GM12878 (cell line): ENCODE data around the gene CD1D. TPM values are rescaled to one million over a fixed set of nuclear protein-coding genes. Genes with fewer than 3 reads are reported as not detected.

Experiments
- ATAC-seq: fragments of 200-7000 bp; cut with Tn5 transposase; 3 replicates; pipeline ENCODE4 v1.9.1; 2020; ENCODE audit warnings: mild to moderate bottlenecking, moderate library complexity
- BruUV-seq: library from RNA; stranded (reverse); fragments of 400-500 nt; replicated peaks from 2 replicates; lab custom pipeline; 2021; lab: Mats Ljungman, UMichigan
- CTCF ChIA-PET: fragments of 300-600 bp; sonication (Branson Sonifier 250); formaldehyde crosslinking; extraction: SDS; loops from one replicate; lab custom pipeline; 2021; ENCODE audit warnings: inconsistent platforms; lab: Yijun Ruan, JAX
- POLR2A ChIA-PET: fragments of 350-600 bp; formaldehyde crosslinking; extraction: SDS; loops from one replicate; lab custom pipeline; 2021; ENCODE audit warnings: inconsistent platforms; lab: Charles Lee
- RAD21 ChIA-PET: fragments of 300-600 bp; sonication (Branson Sonifier 250); formaldehyde crosslinking; loops from one replicate; lab custom pipeline; 2023; ENCODE audit warnings: antibody characterized with exemption; ENCODE audit not compliant: unreplicated experiment; lab: Charles Lee
- SMC1A ChIA-PET: fragments of 300-600 bp; sonication (Branson Sonifier 250); formaldehyde crosslinking; loops from one replicate; lab custom pipeline; 2023; ENCODE audit not compliant: unreplicated experiment, uncharacterized antibody; lab: Charles Lee
- DNase-seq: peaks from one replicate; pipeline ENCODE4 v3.0.0-alpha.2; 2011; ENCODE audit warnings: low read depth, low spot score
- FAIRE-seq: peaks from 3 replicates; lab custom pipeline; 2011; peaks lifted over from hg19 to GRCh38; lab: Jason Lieb, UNC
- H2AFZ ChIP-seq: 2 replicates; pipeline ENCODE4 v1.6.0; 2011; ENCODE audit warnings: low read depth, low read length, control low read depth; ENCODE audit not compliant: control insufficient read depth
- H3K27ac ChIP-seq: 2 replicates; pipeline ENCODE4 v1.5.1; 2011; ENCODE audit warnings: control low read depth; ENCODE audit not compliant: control insufficient read depth, insufficient read depth
- H3K27me3 ChIP-seq, 2 experiments: replicated peaks in 1 of 2; 2 replicates each; pipeline versions ENCODE4 v1.6.0 to v1.6.1; 2011; ENCODE audit warnings: low read length in 1 of 2; ENCODE audit not compliant: control insufficient read depth in 2 of 2, insufficient read depth in 2 of 2
- H3K36me3 ChIP-seq, 2 experiments: 2 replicates each; pipeline ENCODE4 v1.5.1; 2011; ENCODE audit warnings: low read length in 1 of 2; ENCODE audit not compliant: control insufficient read depth in 2 of 2, insufficient read depth in 2 of 2
- H3K4me1 ChIP-seq: 2 replicates; pipeline ENCODE4 v1.6.1; 2011; ENCODE audit warnings: mild to moderate bottlenecking, low read length, moderate library complexity, mixed read lengths; ENCODE audit not compliant: control insufficient read depth, insufficient read depth
- H3K4me2 ChIP-seq: 2 replicates; pipeline ENCODE4 v1.6.0; 2011; ENCODE audit warnings: control low read depth; ENCODE audit not compliant: control insufficient read depth, insufficient read depth
- H3K4me3 ChIP-seq: fragments of 200-600 bp; sonication (generic); 2 replicates; pipeline ENCODE4 v1.5.1; 2016
- H3K79me2 ChIP-seq: 2 replicates; pipeline ENCODE4 v1.6.0; 2011; ENCODE audit warnings: low read length; ENCODE audit not compliant: control insufficient read depth, insufficient read depth
- H3K9ac ChIP-seq: 2 replicates; pipeline ENCODE4 v1.8.0; 2011; ENCODE audit warnings: low read length, control low read depth, mixed read lengths; ENCODE audit not compliant: control insufficient read depth, insufficient read depth
- H3K9me3 ChIP-seq: replicated peaks from 3 replicates; pipeline ENCODE4 v1.5.1; 2011; ENCODE audit warnings: mild to moderate bottlenecking, low read length; ENCODE audit not compliant: control insufficient read depth, insufficient read depth
- H4K20me1 ChIP-seq: 2 replicates; pipeline ENCODE4 v1.6.0; 2011; ENCODE audit not compliant: control insufficient read depth, insufficient read depth
- EGR1 ChIP-seq, 2 experiments: IDR thresholded peaks; 1 replicate in 1 of 2; 2 replicates in 1 of 2; pipeline ENCODE4 v1.6.1; 2011 to 2012; ENCODE audit warnings: low read depth in 2 of 2, low read length in 2 of 2, borderline replicate concordance in 1 of 2, mild to moderate bottlenecking in 1 of 2, moderate library complexity in 1 of 2
- EP300 ChIP-seq, 2 experiments: fragments of 150-350 bp in 1 of 2; IDR thresholded peaks; 2 replicates each; pipeline ENCODE4 v1.6.1; 2011 to 2012; ENCODE audit warnings: low read depth in 2 of 2, low read length in 2 of 2, borderline replicate concordance in 1 of 2, improper control_type of control experiment in 1 of 2, inconsistent platforms in 1 of 2; ENCODE audit not compliant: control insufficient read depth in 1 of 2
- LARP7 ChIP-seq: fragments of 450-650 bp; IDR thresholded peaks from 2 replicates; pipeline ENCODE4 v1.6.1; 2017; ENCODE audit warnings: mild to moderate bottlenecking
- NFYB ChIP-seq: IDR thresholded peaks from 2 replicates; pipeline ENCODE4 v1.6.1; 2011; ENCODE audit warnings: low read depth, mild to moderate bottlenecking, low read length, improper control_type of control experiment, moderate library complexity; ENCODE audit not compliant: insufficient read depth
- RBBP5 ChIP-seq: fragments of 200-600 bp; sonication (generic); conservative IDR thresholded peaks from 2 replicates; pipeline ENCODE4 v1.6.1; 2016
- SMARCA5 ChIP-seq: fragments of 450-650 bp; IDR thresholded peaks from 2 replicates; pipeline ENCODE4 v1.6.1; 2017; ENCODE audit warnings: mild to moderate bottlenecking
- ZBTB11 ChIP-seq: fragments of 450-650 bp; formaldehyde crosslinking; IDR thresholded peaks from 2 replicates; pipeline ENCODE4 v1.5.0; 2022; ENCODE audit warnings: mild to moderate bottlenecking, missing genetic modification characterization
- WGBS: methylation state at CpG from one replicate; pipeline ENCODE4 v1.1.6; 2016; ENCODE audit warnings: low lambda C conversion rate; ENCODE audit not compliant: insufficient replicate concordance, insufficient coverage; ENCODE audit errors: missing lambda C conversion rate; 5-methylcytosine and 5-hydroxymethylcytosine counted together
- in situ Hi-C: fragments of 300-500 bp; cut with MboI; formaldehyde crosslinking; loops from 9 replicates; pipeline ENCODE4 v1.14.3; 2018; ENCODE audit warnings: mixed read lengths
- intact Hi-C: fragments of 100-400 bp; cut with micrococcal nuclease; formaldehyde crosslinking; loops from one replicate; pipeline ENCODE4 v1.14.2; 2022; ENCODE audit not compliant: unreplicated experiment
- polyA plus RNA-seq, 11 experiments: library from polyadenylated mRNA; depleted of rRNA in 4 of 11; unstranded in 6 of 11; stranded (reverse) in 5 of 11; fragments of >200 nt; fragmentation: Nextera tagmentation in 4 of 11; fragmentation: Illumina TruSeq in 1 of 11; extraction: Ambion mirVana in 4 of 11; extraction: Trizol in 1 of 11; gene quantifications; 1 replicate in 1 of 11; 2 replicates in 10 of 11; pipeline versions ENCODE4 v1.2.1 to v1.2.3, GENCODE V29; 2011 to 2016; ENCODE audit warnings: inconsistent platforms in 2 of 11, missing spikeins in 2 of 11, low read depth in 1 of 11
- total RNA-seq, 4 experiments: library from RNA; depleted of rRNA in 3 of 4; stranded (reverse); fragments of >200 nt in 3 of 4; fragmentation: Illumina TruSeq in 1 of 4; extraction: Trizol in 1 of 4; gene quantifications; 2 replicates each; pipeline versions ENCODE4 v1.2.1 to v1.2.3, GENCODE V29; 2013 to 2021

Gene CD1D
- total and polyA plus RNA-seq, 10 of the 15 experiments (the other 5 are each of a cell fraction or from before 2014, with no cell fraction given), result 0.21 to 1.4 (median 0.73) TPM; not detected in 2

DNA sequence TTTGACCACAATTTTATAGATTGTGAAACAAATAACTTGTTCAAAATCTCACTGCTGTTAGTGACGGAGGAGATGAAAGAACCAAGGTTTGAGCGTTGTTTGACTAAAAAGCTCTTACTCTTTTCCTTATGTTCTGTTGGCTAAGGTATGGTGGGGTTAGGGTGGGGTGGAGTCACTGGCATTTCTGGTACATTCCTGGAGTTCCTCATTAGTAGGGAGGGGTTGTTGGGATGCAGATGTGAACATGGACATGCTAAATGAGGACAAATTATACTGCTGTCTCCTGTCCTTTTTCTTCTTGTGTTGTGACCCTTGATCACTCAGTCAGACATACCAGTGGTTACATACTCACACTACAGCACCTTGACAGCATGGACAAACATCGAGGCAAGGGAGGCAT, 26.2 kb upstream of the CD1D start (continued):
- TF ChIP-seq EGR1 (IDR thresholded peaks at IDR 0.05; ENCODE audit: borderline replicate concordance in 1 of 2, low read depth in 2 of 2, low read length in 2 of 2), result no peak
- TF ChIP-seq EP300 (IDR thresholded peaks at IDR 0.05; ENCODE audit: borderline replicate concordance in 1 of 2, control insufficient read depth in 1 of 2, low read depth in 2 of 2, low read length in 2 of 2), result no peak
- TF ChIP-seq ZBTB11 (CRISPR knock-in tag), result no peak

DNA sequence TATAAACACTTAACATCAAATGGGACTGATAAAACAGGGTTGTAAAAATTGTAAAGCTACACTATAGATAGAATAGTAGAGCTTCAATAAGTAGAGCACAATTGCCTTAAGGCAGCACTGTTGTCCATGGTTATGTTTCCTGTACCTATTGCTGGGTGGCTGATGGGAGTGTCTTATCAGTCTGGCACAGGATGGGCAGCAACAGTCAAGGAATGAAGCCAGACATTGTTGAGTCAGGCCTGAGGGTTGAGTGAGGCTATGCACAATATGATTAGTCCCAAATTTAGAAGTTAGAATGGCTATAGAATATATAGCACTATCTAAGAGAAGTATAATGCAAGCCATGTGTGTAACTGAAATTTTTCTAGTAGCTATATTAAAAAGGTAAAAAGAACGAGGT, 25.0 kb upstream of the CD1D start:
- in situ Hi-C loops, result no loop called here
- FAIRE-seq, result no peak
- H2AFZ ChIP-seq, result no peak overlapping the region

More for the DNA sequence above, 25.0 kb upstream of the CD1D start:
- no peak for DNase-seq
- Histone ChIP-seq H3K27me3 (no peaks in the 10 kb centered on the region), H4K20me1 (no peaks in the 10 kb centered on the region), H3K4me2 (no peak overlapping the region), H3K4me1 (peaks cover 14% of the 10 kb centered on the region), H3K36me3 (no peaks in the 10 kb centered on the region), H3K4me3 (no peak overlapping the region), H3K9ac (no peak overlapping the region), H3K79me2 (no peaks in the 10 kb centered on the region), H3K9me3 (no peaks in the 10 kb centered on the region)
- intact Hi-C loops, result no loop called here
- CTCF ChIA-PET, result interaction anchor here (0.8 to 1.5 kb wide), 2 partner anchors 31 to 48 kb away, joined by 4 to 5 read pairs; no protein-coding TSS in a partner anchor
- no peak for ATAC-seq
- BruUV-seq, result no TSS peak
- POLR2A ChIA-PET, result no interaction called here
- RAD21 ChIA-PET, result interaction anchor here (0.9 kb wide), 1 partner anchor 253 kb away, joined by 3 read pairs; no protein-coding TSS in a partner anchor
- SMC1A ChIA-PET, result interaction anchor here (1.4 kb wide), 1 partner anchor 8 kb away, joined by 3 read pairs; no protein-coding TSS in a partner anchor
- WGBS, result 0% methylated on average over 1 of the region's 1 CpG
- TF ChIP-seq SMARCA5 (no peak), NFYB (no peak), LARP7 (no peak), RBBP5 (no peak)
- TF ChIP-seq, all 136 proteins: peak for 0
- no peak overlapping the region for H3K27ac ChIP-seq
